H1 (cell line): ENCODE results near the gene ABCG1. TPM values are rescaled to one million over a fixed set of nuclear protein-coding genes. Genes with fewer than 3 reads are reported as not detected.

Experiments
- ATF3 ChIP-seq: IDR thresholded peaks from 2 replicates; pipeline ENCODE4 v1.6.1; 2011; ENCODE audit warnings: low read depth, mild to moderate bottlenecking, low read length; ENCODE audit not compliant: insufficient read depth
- SAP30 ChIP-seq: fragments of 300-600 bp; sonication (generic); IDR thresholded peaks from 2 replicates; pipeline ENCODE4 v1.7.1; 2012; ENCODE audit warnings: low read length, moderate library complexity, mild to moderate bottlenecking, inconsistent platforms; ENCODE audit not compliant: insufficient read depth, insufficient replicate concordance
- USF2 ChIP-seq: IDR thresholded peaks from 2 replicates; pipeline ENCODE4 v1.6.1; 2011; ENCODE audit warnings: low read length, improper control_type of control experiment
- polyA plus RNA-seq, 7 experiments: library from polyadenylated mRNA; depleted of rRNA in 3 of 7; stranded (reverse) in 5 of 7; unstranded in 2 of 7; fragments of >200 nt in 5 of 7; fragments of 200-250 nt in 2 of 7; gene quantifications; 1 replicate in 5 of 7; 2 replicates in 1 of 7; 4 replicates in 1 of 7; pipeline versions ENCODE4 v1.2.1 to v1.2.3, GENCODE V29; 2011 to 2013; ENCODE audit warnings: missing spikeins in 2 of 7, mixed read lengths in 2 of 7
- total RNA-seq: library from RNA; stranded (reverse); fragmentation: NEBNext Ultra II Directional; extraction: Animal tissue kit (Norgen Biotek cat#: 25700); gene quantifications from 2 replicates; pipeline ENCODE4 v1.2.1, GENCODE V29; 2021

The ABCG1 gene
- total and polyA plus RNA-seq, 2 of the 8 experiments (the other 6 are each of a cell fraction or from before 2014, with no cell fraction given) = 2.1 to 4.0 TPM

- no peak for TF ChIP-seq USF2
- TF ChIP-seq ATF3 = no peak
- no peak for TF ChIP-seq SAP30
Observed at GRCh38 chr21:42338729-42339715, 120.1 kb downstream of the ABCG1 start (continued).
